Tibial artery (tissue), 4 donors: ENCODE measurements around the gene MASP2.
"Not testable (repeated sequence)": the region's sequence is repeated elsewhere in the genome, so short reads cannot be mapped to it uniquely, and the experiment has no call there.

ENCODE experiments used
- DNase-seq, 2 donors: peaks; one replicate each; pipeline ENCODE4 v3.0.0-alpha.2; 2019
- H3K27ac ChIP-seq, 2 donors: fragments of 200-600 bp; sonication (generic) in 1 of 2; 1 replicate in 1 of 2; 2 replicates in 1 of 2; pipeline ENCODE4 v1.5.1; 2018 to 2019; ENCODE audit warnings: mild to moderate bottlenecking in 1 of 2
- H3K27me3 ChIP-seq, 2 donors: fragments of 200-600 bp; sonication (generic) in 1 of 2; one replicate each; pipeline versions ENCODE4 v1.5.1 to v1.6.0; 2016 to 2019
- H3K36me3 ChIP-seq, 3 donors: fragments of 200-600 bp; sonication (generic) in 2 of 3; one replicate each; pipeline ENCODE4 v1.5.1; 2016 to 2019; ENCODE audit warnings: mild to moderate bottlenecking in 2 of 3
- H3K4me1 ChIP-seq, 4 donors: fragments of 200-600 bp; sonication (generic) in 2 of 4; 1 replicate in 3 of 4; 2 replicates in 1 of 4; pipeline ENCODE4 v1.5.1; 2016 to 2019
- H3K4me3 ChIP-seq, 2 donors: fragments of 200-600 bp; sonication (generic) in 1 of 2; 1 replicate in 1 of 2; 2 replicates in 1 of 2; pipeline ENCODE4 v1.5.1; 2018 to 2019; ENCODE audit warnings: mild to moderate bottlenecking in 2 of 2
- H3K9me3 ChIP-seq, 3 donors: fragments of 200-600 bp; sonication (generic) in 1 of 3; one replicate each; pipeline ENCODE4 v1.5.1; 2016 to 2019
- CTCF ChIP-seq, 2 experiments: fragments of 200-600 bp in 1 of 2; fragments of 450-650 bp in 1 of 2; IDR thresholded peaks; one replicate each; pipeline ENCODE4 v1.5.1; 2017 to 2019; ENCODE audit warnings: antibody characterized with exemption in 2 of 2, mild to moderate bottlenecking in 1 of 2, moderate library complexity in 1 of 2
- intact Hi-C: fragments of 100-400 bp; cut with DNase I; formaldehyde crosslinking; loops from one replicate; pipeline ENCODE4 v1.15.0; 2023; ENCODE audit warnings: low total_unique reads

The MASP2 gene

GRCh38 chr1:11024154-11024873, 22.7 kb downstream of the MASP2 start:
- peaks cover 0 to 2% (median under 1%) of the 10 kb centered on the region in 4 donors for H3K4me1 ChIP-seq
- no peak overlapping the region for H3K4me3 ChIP-seq
- no peak for TF ChIP-seq CTCF (IDR thresholded peaks at IDR 0.05)
- intact Hi-C loops: no loop called here
- H3K27me3 ChIP-seq: no peaks in the 10 kb centered on the region
- no peak overlapping the region for H3K27ac ChIP-seq
- H3K36me3 ChIP-seq: peaks cover 77 to 87% (median 83%) of the 10 kb centered on the region in 3 donors
- DNase-seq: no peak
- no peaks in the 10 kb centered on the region for H3K9me3 ChIP-seq

GRCh38 chr1:11023201-11023600, 23.8 kb downstream of the MASP2 start:
- intact Hi-C loops: no loop called here
- H3K36me3 ChIP-seq: peaks cover 89 to 93% (median 93%) of the 10 kb centered on the region in 3 donors
- H3K4me1 ChIP-seq: peaks cover 0 to 3% (median 0%) of the 10 kb centered on the region in 4 donors
- no peak overlapping the region for H3K27ac ChIP-seq
- TF ChIP-seq CTCF (IDR thresholded peaks at IDR 0.05): no peak
- no peak for DNase-seq
- no peak overlapping the region for H3K4me3 ChIP-seq
- H3K9me3 ChIP-seq: no peaks in the 10 kb centered on the region
- no peaks in the 10 kb centered on the region for H3K27me3 ChIP-seq

GRCh38 chr1:11019971-11020370, 27.1 kb downstream of the MASP2 start:
- intact Hi-C loops: no loop called here
- Histone ChIP-seq H3K27ac (no peak overlapping the region), H3K4me1 (peaks cover 0 to 18% (median 14%) of the 10 kb centered on the region in 4 donors), H3K9me3 (no peaks in the 10 kb centered on the region), H3K27me3 (no peaks in the 10 kb centered on the region), H3K36me3 (peaks cover 93 to 100% (median 99%) of the 10 kb centered on the region in 3 donors), H3K4me3 (no peak overlapping the region)
- DNase-seq: no peak
- no peak for TF ChIP-seq CTCF (IDR thresholded peaks at IDR 0.05)

GRCh38 chr1:11019358-11019757, 27.7 kb downstream of the MASP2 start:
- Histone ChIP-seq H3K36me3 (peaks cover 93 to 100% (median 99%) of the 10 kb centered on the region in 3 donors), H3K4me1 (peaks cover 0 to 24% (median 20%) of the 10 kb centered on the region in 4 donors)
- intact Hi-C loops: not testable (repeated sequence)

GRCh38 chr1:11013160-11013531, 33.9 kb downstream of the MASP2 start:
- Histone ChIP-seq H3K4me1 (peaks cover 0 to 40% (median 31%) of the 10 kb centered on the region in 4 donors), H3K4me3 (peak overlapping the region; percentile 77 to 97), H3K27me3 (no peaks in the 10 kb centered on the region), H3K9me3 (no peaks in the 10 kb centered on the region), H3K36me3 (peaks cover 41 to 46% (median 44%) of the 10 kb centered on the region in 3 donors), H3K27ac (peak overlapping the region; percentile 87 to 96)
- no peak for DNase-seq
- TF ChIP-seq CTCF (IDR thresholded peaks at IDR 0.05): no peak
- intact Hi-C loops: loop anchor here (5.0 kb wide), 1 partner anchor 1101 kb away; the partner anchor contains the start of gene CTNNBIP1

More at GRCh38 chr1:11019358-11019757, 27.7 kb downstream of the MASP2 start:
- not testable (repeated sequence) for DNase-seq, H3K9me3 ChIP-seq, H3K4me3 ChIP-seq, H3K27me3 ChIP-seq, H3K27ac ChIP-seq
